Small intestine (tissue), 7 donors: ENCODE results near the gene OSBPL6. TPM values are rescaled to one million over a fixed set of nuclear protein-coding genes. Genes with fewer than 3 reads are reported as not detected.
A peak's percentile ranks its signal among the peaks of the same experiment; 100 is the strongest.
"Not testable (repeated sequence)": the region's sequence is repeated elsewhere in the genome, so short reads cannot be mapped to it uniquely, and the experiment has no call there.

ENCODE experiments used
- DNase-seq, 2 donors: peaks; one replicate each; pipeline versions ENCODE4 v3.0.0 to v3.0.0-alpha.2; 2013
- FAIRE-seq: peaks from 2 replicates; lab custom pipeline; 2012; peaks lifted over from hg19 to GRCh38; lab: Jason Lieb, UNC
- H3K27ac ChIP-seq, 3 donors: one replicate each; pipeline ENCODE4 v1.5.1; 2013; ENCODE audit warnings: low read length in 2 of 3, mild to moderate bottlenecking in 2 of 3, control low read depth in 1 of 3, inconsistent platforms in 1 of 3, low read depth in 1 of 3, moderate library complexity in 1 of 3
- H3K27me3 ChIP-seq, 3 donors: one replicate each; pipeline ENCODE4 v1.6.1; 2013; ENCODE audit warnings: low read length in 3 of 3, inconsistent platforms in 1 of 3; ENCODE audit not compliant: control insufficient read depth in 3 of 3, insufficient read depth in 3 of 3
- H3K36me3 ChIP-seq, 3 donors: one replicate each; pipeline ENCODE4 v1.6.1; 2013; ENCODE audit warnings: low read length in 3 of 3, inconsistent platforms in 1 of 3, low read depth in 1 of 3, mild to moderate bottlenecking in 1 of 3, moderate library complexity in 1 of 3; ENCODE audit not compliant: control insufficient read depth in 3 of 3, insufficient read depth in 2 of 3
- H3K4me1 ChIP-seq, 3 donors: one replicate each; pipeline ENCODE4 v1.6.1; 2013; ENCODE audit warnings: low read length in 2 of 3, inconsistent platforms in 1 of 3, low read depth in 1 of 3, mild to moderate bottlenecking in 1 of 3, moderate library complexity in 1 of 3; ENCODE audit not compliant: control insufficient read depth in 3 of 3, insufficient read depth in 2 of 3
- H3K4me3 ChIP-seq, 3 donors: one replicate each; pipeline ENCODE4 v1.5.1; 2013; ENCODE audit warnings: low read length in 3 of 3, control low read depth in 1 of 3, inconsistent platforms in 1 of 3, low read depth in 1 of 3, mild to moderate bottlenecking in 1 of 3, moderate library complexity in 1 of 3
- H3K9me3 ChIP-seq, 2 donors: one replicate each; pipeline ENCODE4 v1.6.1; 2013; ENCODE audit warnings: low read depth in 1 of 2, low read length in 1 of 2; ENCODE audit not compliant: control insufficient read depth in 2 of 2, insufficient read depth in 1 of 2
- WGBS, 3 donors: extraction: QIAGEN DNeasy Blood & Tissue Kit; methylation state at CpG; one replicate each; pipeline ENCODE4 v1.1.7; 2013; 5-methylcytosine and 5-hydroxymethylcytosine counted together
- polyA plus RNA-seq, 4 donors: library from polyadenylated mRNA; stranded (reverse) in 3 of 4; unstranded in 1 of 4; fragments of 200-250 nt in 3 of 4; fragments of 120-200 nt in 1 of 4; gene quantifications; one replicate each; pipeline versions ENCODE4 v1.2.1 to v1.2.3, GENCODE V29; 2013
- donor health status: healthy with polysubstance abuse.
- donor health status: control.
- donor health status: control.
- donor health status: Bipolar disorder and iron deficiency.
- donor health status: healthy.

Gene OSBPL6
- polyA plus RNA-seq, 4 donors, result 0.87 to 4.4 (median 1.5) TPM

DNA sequence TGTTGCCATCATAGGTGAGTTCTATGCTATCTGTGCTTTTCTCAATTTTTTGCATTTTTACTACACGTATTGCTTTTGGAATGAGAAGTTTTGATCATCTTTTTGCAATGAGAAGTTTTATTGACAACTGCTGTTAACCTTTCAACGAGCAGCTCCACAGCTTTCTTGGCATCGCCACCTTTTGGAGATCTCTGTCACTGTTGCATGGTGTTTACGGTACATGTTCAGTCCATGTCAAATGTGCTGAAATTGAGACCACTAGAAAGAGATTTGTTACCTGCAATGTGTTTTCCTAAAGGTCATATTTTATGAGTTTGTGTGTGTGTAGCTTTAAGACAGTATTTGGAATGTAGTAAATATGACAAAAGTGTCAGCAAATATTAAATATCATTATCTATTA is 120.8 kb downstream of the OSBPL6 start:
- Histone ChIP-seq H3K4me1 (no peaks in the 10 kb centered on the region), H3K36me3 (no peaks in the 10 kb centered on the region), H3K4me3 (no peak overlapping the region), H3K27me3 (no peaks in the 10 kb centered on the region), H3K9me3 (no peaks in the 10 kb centered on the region), H3K27ac (no peak overlapping the region)
- DNase-seq (no peak), FAIRE-seq (no peak)
- WGBS, 3 donors, result 79 to 89% (median 79%) methylated on average over 4 of the region's 4 CpGs

DNA sequence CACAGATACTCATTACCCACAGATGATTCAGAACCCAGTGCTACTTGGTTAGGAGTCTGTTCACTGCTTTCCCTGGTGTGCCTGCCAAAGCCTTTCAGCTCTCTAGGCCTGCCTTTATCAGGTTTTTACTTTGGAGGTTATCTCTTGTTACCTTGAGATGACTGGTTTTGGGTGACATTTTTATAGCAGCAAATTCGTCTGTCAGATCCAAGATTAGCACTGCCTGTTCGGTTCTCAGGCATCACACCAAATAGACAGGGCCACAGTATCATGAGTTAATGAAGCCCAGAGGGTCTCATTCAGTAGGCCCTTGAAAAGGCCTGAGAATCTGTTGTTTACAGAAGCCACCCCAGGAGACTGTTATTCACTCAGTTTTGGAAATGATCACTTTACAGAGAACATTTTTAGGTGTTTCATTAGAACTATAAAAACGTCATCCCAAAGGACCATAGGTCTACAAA is 121.2 kb downstream of the OSBPL6 start:
- Histone ChIP-seq H3K4me1 (no peaks in the 10 kb centered on the region), H3K27me3 (no peaks in the 10 kb centered on the region), H3K9me3 (no peaks in the 10 kb centered on the region), H3K27ac (no peak overlapping the region), H3K4me3 (no peak overlapping the region), H3K36me3 (no peaks in the 10 kb centered on the region)
- 19 to 43% (median 27%) methylated on average over 3 of the region's 3 CpGs for WGBS, 3 donors
- DNase-seq (no peak), FAIRE-seq (no peak)

DNA sequence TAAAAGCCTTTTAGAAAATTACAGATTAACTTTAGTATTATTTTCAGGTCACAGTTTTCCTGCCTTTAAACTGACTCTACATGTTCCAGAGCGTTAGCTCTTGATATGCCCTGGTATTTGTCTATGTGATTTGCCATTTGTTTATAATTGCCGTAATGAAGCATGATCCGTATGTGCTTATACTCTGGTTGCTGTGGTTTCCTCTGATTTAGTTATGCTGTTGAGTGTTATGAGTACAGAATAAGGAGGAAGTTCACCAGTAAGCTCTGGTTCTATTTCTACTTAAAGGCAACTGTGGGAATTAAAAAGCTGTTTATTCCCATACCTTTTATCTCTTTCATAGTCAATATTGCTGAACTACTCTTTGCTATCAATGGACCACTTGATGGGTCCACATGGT is 123.5 kb downstream of the OSBPL6 start:
- Histone ChIP-seq H3K9me3 (no peaks in the 10 kb centered on the region), H3K4me1 (no peaks in the 10 kb centered on the region), H3K27me3 (no peaks in the 10 kb centered on the region), H3K27ac (no peak overlapping the region), H3K4me3 (no peak overlapping the region), H3K36me3 (no peaks in the 10 kb centered on the region)
- DNase-seq, result peak in 1 of 2 donors; percentile 10
- WGBS, 3 donors, result 27 to 67% (median 54%) methylated on average over 3 of the region's 3 CpGs
- FAIRE-seq, result no peak

DNA sequence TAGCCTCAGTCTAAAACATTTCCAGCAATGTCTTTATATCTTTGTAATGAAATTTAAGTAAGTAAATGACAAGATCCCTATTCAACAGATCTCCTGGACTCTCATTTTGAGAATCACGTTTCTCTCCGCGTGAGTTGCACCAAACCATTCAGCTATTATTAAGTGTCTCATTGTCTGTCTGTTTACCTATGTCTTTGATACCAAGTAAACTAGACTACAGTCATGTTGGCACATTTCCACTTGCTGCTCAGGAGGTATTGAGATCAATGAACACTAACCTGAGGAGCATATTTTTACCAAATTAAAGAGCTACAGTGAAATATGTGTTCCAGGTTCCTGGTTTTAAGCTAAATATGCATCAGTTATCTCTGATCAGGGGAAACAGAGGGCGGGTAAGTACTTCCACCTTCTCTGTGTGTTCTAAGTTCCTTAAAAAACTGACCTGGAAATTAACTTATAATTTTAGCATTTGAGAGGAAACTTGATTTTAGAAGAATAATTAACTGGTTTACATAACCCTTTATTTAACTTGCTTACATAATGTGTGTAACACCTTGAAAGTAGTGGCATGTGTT is 125.8 kb downstream of the OSBPL6 start:
- Histone ChIP-seq H3K4me1 (no peaks in the 10 kb centered on the region), H3K27me3 (no peaks in the 10 kb centered on the region), H3K9me3 (no peaks in the 10 kb centered on the region), H3K27ac (no peak overlapping the region), H3K4me3 (no peak overlapping the region), H3K36me3 (no peaks in the 10 kb centered on the region)
- 71 to 74% (median 73%) methylated on average over 4 of the region's 4 CpGs for WGBS, 3 donors
- FAIRE-seq, result no peak
- DNase-seq, result no peak

DNA sequence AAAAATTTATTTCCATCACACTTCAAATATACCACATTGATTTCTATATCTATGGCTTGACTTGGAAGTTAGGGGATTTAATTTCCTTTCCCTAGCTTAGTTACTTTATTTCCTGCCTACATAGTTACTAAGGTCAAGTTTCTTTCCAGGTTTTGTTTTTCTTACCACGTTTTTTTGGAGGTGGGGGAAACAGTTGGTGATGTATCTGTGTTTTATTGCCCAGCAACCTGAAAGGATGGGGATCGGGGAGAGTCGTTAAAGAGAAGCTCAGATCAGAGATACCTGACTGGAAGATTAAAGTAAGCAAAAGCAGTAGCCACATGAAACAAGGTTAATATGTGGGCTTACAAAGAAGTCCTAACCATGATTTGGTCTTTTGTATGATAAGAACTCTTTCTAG is 127.8 kb downstream of the OSBPL6 start:
- FAIRE-seq, result no peak
- Histone ChIP-seq H3K4me3 (no peak overlapping the region), H3K27me3 (no peaks in the 10 kb centered on the region), H3K27ac (no peak overlapping the region), H3K4me1 (no peaks in the 10 kb centered on the region), H3K36me3 (no peaks in the 10 kb centered on the region), H3K9me3 (no peaks in the 10 kb centered on the region)
- no peak for DNase-seq
- 31 to 37% (median 32%) methylated on average over 3 of the region's 3 CpGs for WGBS, 3 donors

DNA sequence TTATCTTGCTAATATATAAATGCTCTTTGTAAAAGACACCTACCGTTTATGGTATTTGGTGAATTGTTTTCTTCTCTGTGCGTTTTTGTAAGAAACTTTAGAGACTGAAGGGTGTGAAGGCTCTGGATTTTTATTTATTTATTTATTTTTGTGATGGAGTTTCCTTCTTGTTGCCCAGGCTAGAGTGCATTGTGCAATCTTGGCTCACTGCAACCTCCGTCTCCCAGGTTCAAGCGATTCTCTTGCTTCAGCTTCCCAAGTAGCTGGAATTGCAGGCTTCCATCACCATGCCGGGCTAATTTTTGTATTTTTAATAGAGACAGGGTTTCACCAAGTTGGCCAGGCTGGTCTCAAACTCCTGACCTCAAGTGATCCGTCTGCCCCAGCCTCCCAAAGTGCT is 129.0 kb downstream of the OSBPL6 start:
- H3K27me3 ChIP-seq, H3K4me3 ChIP-seq, DNase-seq, H3K27ac ChIP-seq, H3K9me3 ChIP-seq, H3K4me1 ChIP-seq, FAIRE-seq, H3K36me3 ChIP-seq: not testable (repeated sequence)
- WGBS, 3 donors, result 80 to 86% (median 85%) methylated on average over 6 of the region's 6 CpGs

DNA sequence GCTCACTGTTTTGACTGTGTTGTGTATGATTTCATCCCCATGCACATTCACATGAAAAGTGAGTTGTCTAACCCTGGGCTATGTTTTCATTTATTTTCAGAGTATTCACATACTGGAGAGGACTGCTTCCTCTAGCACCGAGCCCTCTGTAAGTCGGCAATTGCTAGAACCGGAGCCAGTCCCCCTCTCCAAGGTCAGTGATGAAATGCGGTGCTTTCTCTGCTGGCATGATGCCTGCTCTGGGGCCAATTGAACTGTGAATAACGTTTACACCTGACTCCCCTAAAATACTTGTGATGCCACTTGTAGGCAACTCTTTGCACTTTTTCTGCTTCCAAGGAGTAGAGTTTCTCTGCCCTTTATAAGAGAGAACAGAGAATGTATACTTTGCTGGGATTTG is 129.8 kb downstream of the OSBPL6 start:
- H3K4me3 ChIP-seq, result no peak overlapping the region
- H3K4me1 ChIP-seq, result peaks cover 0 to 7% (median 0%) of the 10 kb centered on the region in 3 donors
- no peaks in the 10 kb centered on the region for H3K36me3 ChIP-seq
- WGBS, 3 donors, result 15 to 37% (median 22%) methylated on average over 5 of the region's 5 CpGs
- no peaks in the 10 kb centered on the region for H3K9me3 ChIP-seq
- H3K27ac ChIP-seq, result no peak overlapping the region
- no peak for FAIRE-seq
- no peak for DNase-seq
- H3K27me3 ChIP-seq, result no peaks in the 10 kb centered on the region

DNA sequence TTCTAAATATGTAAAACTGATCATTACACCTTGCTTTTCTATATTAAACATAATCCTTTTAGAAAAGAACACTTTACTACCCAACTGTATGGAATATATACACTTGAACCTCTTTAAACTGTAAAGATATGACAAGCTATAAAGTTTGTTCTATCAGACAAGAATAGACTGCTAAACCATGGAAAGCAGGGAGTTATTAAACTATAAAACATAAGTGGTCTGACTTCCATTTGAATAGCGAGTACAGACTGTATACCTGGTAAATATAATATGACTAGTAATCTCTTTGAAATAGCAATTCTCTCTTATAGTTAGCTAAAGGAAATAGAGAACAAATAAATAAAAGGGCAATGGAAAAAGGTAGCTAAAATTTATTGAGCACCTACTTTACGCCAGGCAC is 131.0 kb downstream of the OSBPL6 start:
- H3K27me3 ChIP-seq, result no peaks in the 10 kb centered on the region
- no peaks in the 10 kb centered on the region for H3K9me3 ChIP-seq
- FAIRE-seq, result no peak
- no peak overlapping the region for H3K4me3 ChIP-seq
- no peak for DNase-seq
- WGBS, 3 donors, result 88 to 94% (median 93%) methylated on average over 2 of the region's 2 CpGs
- H3K4me1 ChIP-seq, result peaks cover 0 to 7% (median 0%) of the 10 kb centered on the region in 3 donors
- no peaks in the 10 kb centered on the region for H3K36me3 ChIP-seq
- no peak overlapping the region for H3K27ac ChIP-seq

DNA sequence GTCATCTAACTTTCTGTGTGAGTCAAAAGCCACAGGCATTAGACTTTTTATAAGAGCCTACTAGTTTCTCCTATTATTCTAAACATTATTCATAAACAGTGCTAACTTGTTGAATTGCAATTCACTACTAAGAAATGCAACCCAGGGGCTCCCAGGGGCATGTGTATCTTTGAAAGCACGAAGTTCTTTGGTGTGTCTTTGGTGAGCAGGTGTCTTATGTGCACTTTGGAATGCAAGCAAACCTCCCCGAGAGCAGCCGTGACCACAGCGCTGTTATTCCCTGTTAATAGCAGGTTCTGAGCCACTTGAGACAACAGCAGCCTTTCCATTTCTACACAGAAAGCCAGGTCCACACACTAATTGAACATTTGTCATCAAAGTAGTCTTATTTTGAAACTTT is 133.2 kb downstream of the OSBPL6 start:
- H3K27ac ChIP-seq, result no peak overlapping the region
- H3K4me3 ChIP-seq, result no peak overlapping the region
- DNase-seq (peak in 1 of 2 donors; percentile 65), FAIRE-seq (no peak)
- peaks cover 0 to 7% (median 0%) of the 10 kb centered on the region in 3 donors for H3K4me1 ChIP-seq
- no peaks in the 10 kb centered on the region for H3K36me3 ChIP-seq
- no peaks in the 10 kb centered on the region for H3K27me3 ChIP-seq
- H3K9me3 ChIP-seq, result no peaks in the 10 kb centered on the region
- 6 to 41% (median 40%) methylated on average over 4 of the region's 4 CpGs for WGBS, 3 donors
